ENCODE results near the gene WBP1L.

DNA sequence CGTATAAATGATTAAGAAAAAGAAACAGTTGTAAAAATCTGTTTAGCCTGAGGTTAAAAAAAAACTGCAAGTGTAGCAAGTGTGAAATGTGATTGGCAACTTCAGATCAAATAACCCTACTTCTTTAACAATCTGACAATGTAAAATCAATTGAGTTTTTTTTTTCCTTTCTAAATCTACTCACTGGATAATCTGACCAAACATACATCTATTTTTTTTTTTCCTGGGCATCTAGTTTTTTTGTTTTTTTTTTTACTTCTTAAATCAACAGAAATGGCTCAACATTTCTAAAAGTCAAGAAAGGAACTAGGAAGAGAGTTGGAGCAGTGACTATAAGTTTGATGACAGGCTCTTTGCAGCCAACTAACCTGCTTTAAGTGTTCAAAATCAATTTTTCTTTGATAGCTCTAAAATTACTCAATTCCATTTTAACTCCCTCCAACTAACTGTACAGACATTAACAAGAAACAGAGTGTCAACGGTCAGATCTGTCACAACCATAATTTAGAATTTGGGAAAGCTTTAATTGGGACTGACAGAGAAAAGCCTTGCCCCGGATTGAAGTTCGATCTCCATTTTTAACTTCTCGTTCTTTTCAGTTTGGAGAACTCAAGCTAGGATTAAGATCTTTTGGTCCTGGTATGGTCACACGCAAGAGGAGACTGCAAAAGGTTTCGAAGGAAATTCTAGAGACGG, 30.8 kb upstream of the WBP1L start:
- no peak for TF ChIP-seq ZNF274 (IDR thresholded peaks at IDR 0.05; ENCODE audit: low read depth, low read length)
- TF ChIP-seq SUZ12 (IDR thresholded peaks at IDR 0.05; ENCODE audit: extremely low read depth, insufficient read depth, insufficient read length), result no peak
- no peak for TF ChIP-seq YY1 (IDR thresholded peaks at IDR 0.05; ENCODE audit: insufficient read depth, insufficient read length)

Data from NT2/D1 (cell line).